ENCODE data around the gene SLC41A2.
"Not testable (repeated sequence)": the region's sequence is repeated elsewhere in the genome, so short reads cannot be mapped to it uniquely, and the experiment has no call there.

SLC41A2 gene

DNA sequence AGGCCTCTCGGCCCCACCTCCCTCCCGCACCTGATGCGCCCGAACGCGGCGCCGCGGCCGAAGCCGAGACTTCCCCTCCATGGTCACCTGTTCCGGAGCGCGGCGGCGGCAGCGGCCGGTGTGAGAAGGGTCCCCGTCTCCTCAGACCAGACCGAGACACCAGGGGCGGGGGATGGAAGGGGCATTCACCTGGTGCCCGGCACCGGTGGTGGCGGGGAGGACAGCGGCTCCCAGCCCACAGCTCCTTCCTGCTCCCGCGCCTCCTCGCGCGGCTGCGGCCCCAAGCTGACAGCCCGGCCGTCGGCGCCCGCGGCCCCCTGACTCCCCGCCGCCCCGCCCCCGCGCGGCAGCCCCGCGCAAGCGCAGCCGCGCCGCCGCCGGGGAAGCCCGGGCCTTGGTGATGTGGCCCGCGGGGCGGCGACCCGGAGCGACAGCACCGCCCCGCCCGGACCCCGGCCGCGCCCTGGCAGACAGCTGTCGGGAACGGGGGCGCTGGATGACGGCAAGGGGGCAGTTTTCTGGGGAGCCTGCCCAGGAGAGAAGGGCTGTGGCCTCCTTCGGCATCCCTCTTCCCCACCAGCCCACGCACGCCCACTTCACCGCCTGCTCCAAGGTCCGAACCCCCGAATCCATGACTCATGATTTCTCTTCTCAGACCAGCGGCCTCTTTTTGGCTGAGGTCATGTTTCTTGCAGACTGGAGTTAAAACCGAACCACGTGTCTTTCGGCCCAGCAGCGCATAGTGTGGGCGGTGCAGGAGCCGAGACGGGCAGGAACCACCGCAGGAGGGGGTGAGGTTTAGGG lies at the start of gene SLC41A2:
SLC41A2 (minus strand) TSS at position 290 of the 804 bp plus-strand sequence. CDS start 29,763 bp downstream, outside the sequence.
- peak; percentile 84 for DNase-seq

- DNase-seq = no peak
Measured at GRCh38 chr12:105001476-105001875, 43.4 kb upstream of the SLC41A2 start.

- DNase-seq = no peak
Measured at GRCh38 chr12:104999347-104999685, 41.2 kb upstream of the SLC41A2 start.

- no peak for DNase-seq
Measured at GRCh38 chr12:104998423-104999346, 40.6 kb upstream of the SLC41A2 start.

DNA sequence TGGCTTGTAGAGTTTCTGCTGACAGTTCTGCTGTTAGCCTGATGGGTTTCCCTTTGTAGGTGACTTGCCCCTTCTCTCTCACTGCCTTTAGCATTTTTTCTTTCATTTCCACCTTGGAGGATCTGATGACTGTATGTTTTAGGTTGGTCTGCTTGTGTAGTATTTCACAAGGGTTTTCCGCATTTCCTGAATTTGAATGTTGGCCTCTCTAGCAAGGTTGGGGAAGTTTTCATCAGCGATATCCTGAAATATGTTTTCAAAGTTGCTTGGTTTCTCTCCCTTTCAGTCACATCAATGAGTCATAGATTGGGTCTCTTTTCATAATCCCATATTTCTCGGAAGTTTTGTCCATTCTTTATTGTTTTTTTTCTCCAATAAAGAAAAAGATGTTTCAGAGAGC lies 39.5 kb upstream of the SLC41A2 start:
- DNase-seq = no peak

DNA sequence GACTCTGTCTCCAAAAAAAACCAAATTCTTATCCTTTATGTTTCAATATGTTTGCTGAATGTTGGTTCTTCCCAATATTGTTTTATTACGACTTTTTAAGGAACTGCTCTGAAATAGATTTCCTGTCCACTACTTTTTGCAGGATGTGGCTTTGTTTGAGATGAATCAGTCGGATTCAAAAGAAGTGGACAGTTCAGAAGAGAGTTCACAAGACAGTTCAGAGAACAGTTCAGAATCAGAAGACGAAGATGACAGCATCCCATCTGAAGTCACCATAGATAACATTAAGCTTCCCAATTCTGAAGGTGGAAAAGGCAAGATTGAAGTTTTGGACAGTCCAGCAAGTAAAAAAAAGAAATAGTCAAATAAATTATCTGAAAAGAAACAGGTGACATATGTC lies 36.2 kb upstream of the SLC41A2 start:
- DNase-seq = no peak

DNA sequence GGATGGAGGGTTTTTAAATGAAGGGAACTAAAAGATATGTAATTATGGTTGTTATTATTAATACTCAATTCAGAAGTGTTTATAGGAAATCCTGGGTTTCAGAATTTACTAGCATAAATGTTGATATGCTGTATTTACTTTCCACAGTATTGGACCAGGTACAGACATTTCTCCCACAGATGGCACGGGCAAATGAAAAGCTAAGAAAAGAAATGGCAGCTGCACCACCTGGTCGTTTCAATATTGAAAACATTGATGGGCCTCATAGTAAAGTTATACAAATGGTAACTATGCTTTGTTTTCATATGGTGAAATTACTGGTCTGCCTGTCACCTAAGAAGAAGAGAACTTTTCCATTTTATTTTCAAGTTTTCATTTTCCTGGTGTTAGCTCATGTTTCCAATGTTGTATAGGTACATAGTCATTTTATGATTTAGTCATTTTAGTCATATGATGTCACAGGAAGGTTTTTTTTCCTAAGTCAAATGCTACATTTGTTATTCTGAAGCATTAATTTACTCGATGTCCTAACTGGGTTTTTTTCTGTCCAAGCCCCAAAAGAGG lies 33.6 kb upstream of the SLC41A2 start:
- no peak for DNase-seq

DNA sequence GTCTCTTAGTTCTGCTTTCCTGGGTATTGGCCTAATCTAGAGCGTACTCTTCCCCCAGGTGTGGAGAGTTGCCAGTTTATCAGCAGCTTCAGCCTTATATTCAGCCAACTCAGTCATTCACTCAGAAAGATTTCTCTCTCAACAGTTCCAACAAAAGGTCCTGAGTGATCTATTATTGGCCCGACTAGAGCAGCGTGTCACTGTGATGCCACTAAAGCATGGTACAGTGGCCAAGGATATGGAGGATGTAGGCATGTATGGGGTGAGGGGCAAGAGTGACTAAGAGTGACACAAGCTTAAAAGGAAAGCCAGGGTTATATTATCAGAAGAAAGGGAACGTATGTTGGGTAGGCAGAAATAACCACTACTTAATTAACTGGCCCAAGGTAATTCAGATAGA lies 32.9 kb upstream of the SLC41A2 start:
- no peak for DNase-seq

- DNase-seq = peak; percentile 72
Measured at GRCh38 chr12:104986022-104986941, 28.2 kb upstream of the SLC41A2 start, which contains the start of gene NOPCHAP1. NOPCHAP1 (plus strand) TSS chr12:104986316; CDS start chr12:104986353, 37 bp downstream.

- DNase-seq = no peak
Measured at GRCh38 chr12:104985206-104985605, 27.1 kb upstream of the SLC41A2 start.

DNA sequence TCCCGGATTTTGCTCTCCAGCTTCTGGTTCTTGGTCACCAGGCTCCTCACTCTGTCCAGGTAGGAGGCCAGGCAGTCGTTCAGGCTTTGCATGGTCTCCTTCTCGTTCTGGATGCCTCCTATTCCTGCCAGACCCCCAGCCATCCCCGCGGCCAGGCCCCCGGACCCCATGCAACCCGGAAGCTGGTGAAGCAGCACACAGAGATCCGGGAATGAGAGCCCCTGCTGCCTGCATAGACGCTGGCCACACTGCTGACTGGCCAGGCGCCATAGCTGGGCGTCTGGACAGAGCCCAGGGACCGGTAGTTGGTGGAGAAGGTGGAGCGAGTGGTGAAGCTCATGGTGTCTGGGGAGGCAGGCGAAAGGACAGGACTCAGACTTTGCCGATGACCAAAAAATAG lies 19.6 kb upstream of the SLC41A2 start:
- not testable (repeated sequence) for DNase-seq

- no peak for DNase-seq
Measured at GRCh38 chr12:104976703-104977102, 18.6 kb upstream of the SLC41A2 start.

GRCh38 chr12:104975587-104976343 lies 17.7 kb upstream of the SLC41A2 start:
- no peak for DNase-seq

- DNase-seq = no peak
Measured at GRCh38 chr12:104974626-104975290, 16.7 kb upstream of the SLC41A2 start.

DNA sequence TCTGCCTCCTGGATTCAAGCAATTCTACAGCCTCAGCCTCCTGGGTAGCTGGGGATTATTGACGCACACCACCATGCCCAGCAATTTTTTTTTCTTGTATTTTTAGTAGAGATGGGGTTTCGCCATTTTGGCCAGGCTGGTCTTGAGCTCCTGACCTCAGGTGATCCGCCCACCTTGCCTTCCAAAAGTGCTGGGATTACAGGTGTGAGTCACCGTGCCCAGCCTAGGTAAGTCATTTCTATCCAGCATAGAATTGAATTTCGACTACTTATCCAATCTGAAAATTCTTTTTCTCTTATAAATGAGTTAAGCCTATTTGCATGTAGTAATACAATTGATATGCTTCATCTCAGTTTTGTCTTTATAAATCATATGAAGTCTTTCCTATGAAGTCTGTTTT lies 15.2 kb upstream of the SLC41A2 start:
- no peak for DNase-seq

GRCh38 chr12:104971306-104971705 lies 13.2 kb upstream of the SLC41A2 start:
- DNase-seq = no peak

- DNase-seq = no peak
Measured at GRCh38 chr12:104969343-104969742, 11.3 kb upstream of the SLC41A2 start.

GRCh38 chr12:104966677-104967076 lies 8.6 kb upstream of the SLC41A2 start:
- DNase-seq = no peak

GRCh38 chr12:104964856-104965205 lies 6.7 kb upstream of the SLC41A2 start:
- DNase-seq = no peak

- no peak for DNase-seq
Measured at GRCh38 chr12:104964167-104964855, 6.2 kb upstream of the SLC41A2 start.

All from NK-92 treated with Interleukin-12 subunit alpha and Interleukin-12 subunit beta, amount 100 ng/mL, for 24 hours (cell line).